CD1c-positive myeloid dendritic cell (primary cell): ENCODE measurements around the gene HEATR5A.
A peak's percentile ranks its signal among the peaks of the same experiment; 100 is the strongest.
"Not testable (repeated sequence)": the region's sequence is repeated elsewhere in the genome, so short reads cannot be mapped to it uniquely, and the experiment has no call there.

ENCODE experiments used
- DNase-seq: peaks from one replicate; pipeline ENCODE4 v3.0.0-alpha.2; 2016; ENCODE audit errors: extremely low spot score

HEATR5A gene

DNA sequence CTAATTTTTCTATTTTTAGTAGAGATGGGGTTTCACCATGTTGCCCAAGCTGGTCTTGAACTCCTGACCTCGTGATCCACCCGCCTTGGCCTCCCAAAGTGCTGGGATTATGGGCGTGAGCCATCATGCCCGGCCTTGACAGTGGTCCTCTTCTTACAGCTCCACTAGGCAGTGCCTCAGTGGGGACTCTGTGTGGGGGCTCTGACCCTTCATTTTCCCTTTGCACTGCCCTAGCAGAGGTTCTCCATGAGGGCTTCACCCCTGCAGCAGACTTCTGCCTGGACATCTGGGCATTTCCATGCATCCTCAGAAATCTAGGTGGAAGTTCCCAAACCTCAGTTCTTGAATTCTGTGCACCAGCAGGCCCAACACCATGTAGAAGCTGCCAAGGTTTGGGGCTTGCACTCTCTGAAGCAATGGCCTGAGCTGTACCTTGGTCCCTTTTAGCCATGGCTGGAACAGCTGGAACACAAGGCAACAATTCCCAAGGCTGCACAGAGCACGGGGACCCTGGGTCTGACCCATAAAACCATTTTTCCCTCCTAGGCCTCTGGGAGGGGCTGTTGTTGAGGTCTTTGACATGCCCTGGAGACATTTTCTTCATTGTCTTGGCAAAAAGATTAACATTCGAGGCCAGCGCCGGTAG, 90.4 kb downstream of the HEATR5A start:
- DNase-seq, result not testable (repeated sequence)

DNA sequence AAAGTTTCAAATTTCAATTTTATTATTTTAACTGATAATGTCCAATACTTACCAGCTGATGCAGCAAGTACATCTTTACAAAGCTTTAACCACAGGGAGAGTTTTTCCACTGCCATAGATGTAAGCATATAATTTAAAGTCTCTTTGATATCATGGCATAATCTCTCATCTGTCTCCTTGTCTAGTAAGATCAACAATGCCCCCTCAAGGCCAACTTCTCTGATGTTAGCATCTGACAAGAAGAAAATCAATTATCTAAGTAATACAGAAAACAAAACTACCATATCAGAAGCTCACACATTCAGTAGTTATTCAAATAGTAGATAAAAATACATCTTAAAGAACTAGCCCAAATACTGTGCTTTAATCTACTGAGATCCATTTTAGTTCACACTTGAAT, 94.2 kb downstream of the HEATR5A start:
- no peak for DNase-seq

GRCh38 chr14:31323419-31323818, 96.9 kb downstream of the HEATR5A start:
- no peak for DNase-seq

GRCh38 chr14:31320922-31321766, 99.2 kb downstream of the HEATR5A start:
- no peak for DNase-seq

GRCh38 chr14:31320216-31320615, 100.1 kb downstream of the HEATR5A start:
- no peak for DNase-seq

- no peak for DNase-seq
Observed at GRCh38 chr14:31319701-31320100, 100.6 kb downstream of the HEATR5A start.

- DNase-seq, result no peak
Observed at GRCh38 chr14:31312934-31313333, 107.4 kb downstream of the HEATR5A start.

GRCh38 chr14:31312370-31312769, 108.0 kb downstream of the HEATR5A start:
- not testable (repeated sequence) for DNase-seq

DNA sequence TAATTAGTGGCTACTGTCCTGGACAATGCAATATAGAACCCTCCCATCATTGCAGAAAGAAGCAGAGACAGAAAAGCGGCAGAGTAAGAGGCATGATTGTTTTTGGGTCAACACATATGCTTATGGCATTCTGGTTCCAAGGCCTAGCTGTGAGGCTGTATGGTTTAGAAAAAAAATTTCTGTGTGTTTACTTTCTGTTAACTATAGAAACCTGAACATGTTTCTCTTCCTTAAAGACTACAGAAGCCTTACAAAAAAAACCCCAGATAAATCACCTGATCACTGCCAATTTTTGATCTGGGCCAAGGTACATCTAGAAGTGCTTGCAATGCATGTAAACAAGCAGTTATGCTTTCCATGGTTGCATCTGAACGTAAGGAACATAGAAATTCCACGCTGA, 112.7 kb downstream of the HEATR5A start:
- no peak for DNase-seq

DNA sequence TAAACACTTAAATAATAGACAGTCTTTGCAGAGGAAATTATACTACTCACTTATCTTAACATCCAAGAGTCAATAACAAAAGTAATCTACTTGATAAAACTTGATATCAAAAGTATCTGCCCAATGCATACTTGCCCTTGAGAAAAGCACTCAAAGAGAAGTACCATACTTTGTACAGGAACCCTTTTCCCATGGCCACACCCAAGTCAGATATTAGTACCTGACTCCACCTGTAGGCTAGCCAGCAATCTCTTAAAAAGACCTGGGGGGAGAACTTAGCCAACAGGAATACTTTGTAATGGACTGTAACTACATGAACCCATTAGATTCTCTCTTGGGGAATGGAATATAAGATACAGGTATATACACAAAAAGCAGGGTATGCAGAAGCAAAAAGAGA, 113.2 kb downstream of the HEATR5A start:
- no peak for DNase-seq

DNA sequence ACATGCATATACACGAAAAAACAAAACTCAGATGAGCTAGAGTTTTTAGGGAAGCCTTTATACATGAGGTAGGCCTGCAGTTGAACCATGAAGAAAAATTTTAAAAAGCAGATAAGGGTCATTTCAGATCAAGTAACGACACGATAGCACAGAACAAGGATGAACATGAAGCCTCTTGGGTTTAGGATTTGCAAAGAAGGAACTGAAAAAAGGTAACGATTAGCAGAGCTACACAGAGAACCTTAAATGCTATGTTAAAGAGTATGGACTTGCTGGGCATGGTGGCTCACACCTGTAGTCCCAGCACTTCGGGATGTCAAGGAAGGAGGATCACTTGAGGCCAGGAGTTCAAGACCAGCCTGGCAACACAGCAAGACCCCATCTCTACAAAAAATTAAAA, 116.7 kb downstream of the HEATR5A start:
- DNase-seq, result no peak

GRCh38 chr14:31300883-31301282, 119.5 kb downstream of the HEATR5A start:
- no peak for DNase-seq

GRCh38 chr14:31300296-31300695, 120.1 kb downstream of the HEATR5A start:
- DNase-seq, result no peak

DNA sequence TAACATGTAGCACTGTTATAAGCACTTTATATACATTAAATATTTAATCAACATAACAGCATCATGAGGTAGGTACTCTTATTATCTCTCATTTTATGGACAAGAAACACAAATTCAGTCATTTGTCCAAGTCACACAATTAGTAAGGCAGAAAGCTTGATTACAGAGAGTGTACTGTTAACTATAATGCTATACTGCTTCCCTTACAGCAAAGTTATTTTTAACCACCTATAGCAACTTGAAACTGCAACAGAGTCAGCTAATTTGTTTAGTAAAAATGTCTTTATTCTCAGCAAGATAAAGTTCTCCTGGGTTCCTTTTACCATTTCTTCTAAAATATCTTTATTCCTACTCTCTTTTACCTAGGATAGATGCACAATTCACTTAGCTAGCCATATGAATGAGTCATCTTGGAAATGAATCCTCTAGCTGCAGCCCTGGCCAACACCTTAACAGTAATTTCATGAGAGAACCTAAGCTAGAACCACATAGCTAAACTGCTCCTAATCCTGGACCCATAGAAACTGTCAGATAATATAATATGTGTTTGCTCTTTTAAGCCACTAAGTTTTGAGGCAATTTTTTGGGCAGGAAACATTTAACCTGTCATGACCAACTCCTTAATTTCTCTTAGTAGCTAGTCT, 122.5 kb downstream of the HEATR5A start:
- no peak for DNase-seq

- DNase-seq, result no peak
Observed at GRCh38 chr14:31297112-31297511, 123.2 kb downstream of the HEATR5A start.

DNA sequence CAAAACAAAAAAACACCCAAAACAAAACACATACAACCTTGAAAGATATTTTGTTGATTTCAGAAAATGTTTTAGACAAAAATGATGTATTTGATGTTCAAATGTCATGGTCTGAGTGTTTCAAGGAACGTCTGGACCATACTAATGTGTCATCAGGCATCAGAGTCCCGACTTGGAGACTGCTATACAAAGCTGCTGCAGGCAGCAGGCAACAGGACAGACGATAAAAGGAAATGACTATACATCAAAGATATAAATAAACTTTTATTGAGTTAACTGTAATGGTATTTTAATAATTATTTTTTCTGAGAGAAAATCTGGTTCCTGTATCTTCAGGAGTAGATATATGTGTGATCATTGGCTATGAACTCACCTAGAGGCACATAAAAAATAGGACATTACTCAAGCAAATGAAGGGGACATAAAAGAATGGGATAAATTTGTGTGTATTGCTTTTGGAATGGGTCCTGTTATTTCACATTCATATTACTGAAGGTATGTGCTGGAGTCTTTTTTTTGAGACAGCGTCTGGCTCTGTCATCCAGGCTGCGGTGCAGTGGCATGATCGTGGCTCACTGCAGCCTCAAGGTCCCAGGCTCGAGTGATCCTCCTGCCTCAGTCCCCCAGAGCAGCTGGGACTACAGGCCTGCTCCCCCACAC, 125.5 kb downstream of the HEATR5A start:
- DNase-seq, result no peak

GRCh38 chr14:31292937-31293616, 127.3 kb downstream of the HEATR5A start:
- no peak for DNase-seq

DNA sequence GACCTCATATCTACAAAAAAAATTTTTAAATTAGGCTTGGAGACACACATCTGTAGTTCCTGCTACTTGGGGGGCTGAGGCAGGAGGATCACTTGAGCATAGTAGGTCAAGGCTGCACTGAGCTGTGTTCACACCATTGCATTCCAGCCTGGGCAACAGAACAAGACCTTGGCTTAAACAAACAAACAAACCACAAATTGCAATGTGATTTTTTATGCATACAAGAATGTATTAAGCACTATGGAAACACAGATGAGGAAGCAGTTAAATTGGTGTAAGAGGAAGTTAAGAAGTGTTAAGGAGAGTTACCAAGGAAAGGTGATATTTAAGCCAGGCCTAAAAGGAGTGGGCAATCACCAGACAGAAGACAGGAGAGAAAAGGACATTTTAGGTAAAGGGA, 129.1 kb downstream of the HEATR5A start:
- peak; percentile 36 for DNase-seq

- no peak for DNase-seq
Observed at GRCh38 chr14:31287294-31287972, 132.9 kb downstream of the HEATR5A start.

DNA sequence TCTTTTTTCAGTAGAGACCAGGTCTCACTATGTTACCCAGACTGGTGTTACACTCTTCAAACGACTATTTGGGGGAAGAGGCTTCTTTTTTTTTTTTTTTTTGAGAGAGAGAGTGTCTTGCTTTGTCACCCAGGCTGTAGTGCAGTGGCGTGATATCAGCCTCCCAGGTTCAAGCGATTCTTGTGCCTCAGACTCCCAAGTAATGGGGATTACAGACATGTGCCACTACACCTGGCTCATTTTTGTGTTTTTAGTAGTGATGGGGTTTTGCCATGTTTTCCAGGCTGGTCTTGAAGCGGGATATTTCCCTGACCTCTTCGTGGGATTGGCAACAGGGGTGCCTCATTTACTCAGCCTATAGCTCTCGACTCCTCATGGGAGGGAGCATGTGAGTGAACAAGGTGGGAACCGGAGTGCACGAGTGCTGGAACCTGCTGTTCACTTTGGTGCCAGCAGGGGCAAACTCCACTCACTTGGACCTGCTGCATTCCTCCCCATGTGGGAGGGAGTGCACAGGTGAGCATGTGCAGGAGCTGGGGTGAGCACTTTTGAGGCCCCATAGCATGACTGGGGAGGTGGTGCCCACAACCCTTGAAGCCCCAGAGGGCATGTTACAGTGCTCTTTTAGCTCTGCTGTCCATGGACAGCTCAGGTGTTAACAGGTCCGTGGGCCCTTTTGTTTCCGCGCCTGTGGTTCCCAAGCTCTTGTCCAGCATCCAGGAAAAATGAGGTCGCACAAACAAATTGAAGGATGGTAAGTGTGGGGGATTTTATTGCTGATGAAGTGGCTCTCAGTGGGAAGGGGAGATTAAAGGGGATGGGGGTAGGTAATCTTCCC, 133.7 kb downstream of the HEATR5A start:
- no peak for DNase-seq
